GM18498 (cell line): ENCODE measurements around the gene PEX11G.

ENCODE experiments used
- ATAC-seq: cut with Tn5 transposase; IDR thresholded peaks from one replicate; pipeline ENCODE4 v1.9.1; 2021; ENCODE audit warnings: mild to moderate bottlenecking, moderate library complexity; ENCODE audit not compliant: unreplicated experiment

PEX11G gene

GRCh38 chr19:7522072-7522922 lies 33.5 kb upstream of the PEX11G start, which contains the start of gene MCOLN1:
Gene MCOLN1, plus strand, starts transcription at chr19:7522624. Its CDS starts 127 bp downstream, at chr19:7522751.
- peak; percentile 89 for ATAC-seq

GRCh38 chr19:7521551-7522071 lies 32.8 kb upstream of the PEX11G start:
- ATAC-seq, result no peak

GRCh38 chr19:7520131-7521051 lies 31.6 kb upstream of the PEX11G start:
- no peak for ATAC-seq

GRCh38 chr19:7519361-7520130 lies 30.7 kb upstream of the PEX11G start:
- no peak for ATAC-seq

GRCh38 chr19:7516878-7517277 lies 28.0 kb upstream of the PEX11G start:
- no peak for ATAC-seq

GRCh38 chr19:7516333-7516732 lies 27.5 kb upstream of the PEX11G start:
- ATAC-seq, result no peak

- ATAC-seq, result peak; percentile 56
Observed at GRCh38 chr19:7515645-7516151, 26.9 kb upstream of the PEX11G start, which contains the start of gene ZNF358. Gene ZNF358, plus strand, starts transcription at chr19:7516103. Its CDS starts 3,140 bp downstream, at chr19:7519243.

- no peak for ATAC-seq
Observed at GRCh38 chr19:7515110-7515644, 26.3 kb upstream of the PEX11G start.

- ATAC-seq, result no peak
Observed at GRCh38 chr19:7513809-7514642, 25.2 kb upstream of the PEX11G start.

GRCh38 chr19:7512400-7512851 lies 23.6 kb upstream of the PEX11G start:
- ATAC-seq, result no peak

GRCh38 chr19:7509625-7510024 lies 20.8 kb upstream of the PEX11G start:
- ATAC-seq, result no peak

GRCh38 chr19:7507884-7508283 lies 19.0 kb upstream of the PEX11G start:
- ATAC-seq, result no peak

GRCh38 chr19:7506385-7507328 lies 17.8 kb upstream of the PEX11G start:
- ATAC-seq, result no peak

- no peak for ATAC-seq
Observed at GRCh38 chr19:7505682-7506384, 17.0 kb upstream of the PEX11G start.

GRCh38 chr19:7505288-7505681 lies 16.4 kb upstream of the PEX11G start:
- ATAC-seq, result no peak

GRCh38 chr19:7504684-7505083 lies 15.8 kb upstream of the PEX11G start:
- ATAC-seq, result no peak

GRCh38 chr19:7502552-7502951 lies 13.7 kb upstream of the PEX11G start:
- no peak for ATAC-seq
